ENCODE measurements around the gene RAB44. TPM values are rescaled to one million over a fixed set of nuclear protein-coding genes. Genes with fewer than 3 reads are reported as not detected.

RAB44 gene
- total and polyA plus RNA-seq, 12 donors, result 0.03 to 0.16 TPM; not detected in 10

GRCh38 chr6:36698196-36698595 lies 570 bp downstream of the RAB44 start:
- Histone ChIP-seq H3K9me3 (replicated peaks in 1 of 3) (no peaks in the 10 kb centered on the region), H3K27me3 (no peaks in the 10 kb centered on the region), H3K36me3 (replicated peaks in 1 of 2) (no peaks in the 10 kb centered on the region), H3K4me3 (no peak overlapping the region), H3K27ac (no peak overlapping the region), H3K4me1 (replicated peaks in 1 of 2) (no peaks in the 10 kb centered on the region)
- intact Hi-C loops (cut with DNase I), result no loop called here
- no peak for DNase-seq
- TF ChIP-seq, protein P1, sequence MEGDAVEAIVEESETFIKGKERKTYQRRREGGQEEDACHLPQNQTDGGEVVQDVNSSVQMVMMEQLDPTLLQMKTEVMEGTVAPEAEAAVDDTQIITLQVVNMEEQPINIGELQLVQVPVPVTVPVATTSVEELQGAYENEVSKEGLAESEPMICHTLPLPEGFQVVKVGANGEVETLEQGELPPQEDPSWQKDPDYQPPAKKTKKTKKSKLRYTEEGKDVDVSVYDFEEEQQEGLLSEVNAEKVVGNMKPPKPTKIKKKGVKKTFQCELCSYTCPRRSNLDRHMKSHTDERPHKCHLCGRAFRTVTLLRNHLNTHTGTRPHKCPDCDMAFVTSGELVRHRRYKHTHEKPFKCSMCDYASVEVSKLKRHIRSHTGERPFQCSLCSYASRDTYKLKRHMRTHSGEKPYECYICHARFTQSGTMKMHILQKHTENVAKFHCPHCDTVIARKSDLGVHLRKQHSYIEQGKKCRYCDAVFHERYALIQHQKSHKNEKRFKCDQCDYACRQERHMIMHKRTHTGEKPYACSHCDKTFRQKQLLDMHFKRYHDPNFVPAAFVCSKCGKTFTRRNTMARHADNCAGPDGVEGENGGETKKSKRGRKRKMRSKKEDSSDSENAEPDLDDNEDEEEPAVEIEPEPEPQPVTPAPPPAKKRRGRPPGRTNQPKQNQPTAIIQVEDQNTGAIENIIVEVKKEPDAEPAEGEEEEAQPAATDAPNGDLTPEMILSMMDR (IDR thresholded peaks at IDR 0.05), result no peak
- no peak for TF ChIP-seq POLR2A (IDR thresholded peaks at IDR 0.05)
- WGBS, 4 donors, result 82 to 89% (median 84%) methylated on average over 6 of the region's 6 CpGs

- H3K36me3 ChIP-seq (replicated peaks in 1 of 2), result no peaks in the 10 kb centered on the region
- WGBS, 4 donors, result 81 to 90% (median 86%) methylated on average over 7 to 8 of the region's 8 CpGs
- no peak overlapping the region for H3K27ac ChIP-seq
- no peaks in the 10 kb centered on the region for H3K4me1 ChIP-seq (replicated peaks in 1 of 2)
- no peak for DNase-seq
- no peak overlapping the region for H3K4me3 ChIP-seq
- intact Hi-C loops (cut with DNase I), result no loop called here
- H3K9me3 ChIP-seq (replicated peaks in 1 of 3), result no peaks in the 10 kb centered on the region
- TF ChIP-seq, protein P1 (IDR thresholded peaks at IDR 0.05), result no peak
- TF ChIP-seq POLR2A (IDR thresholded peaks at IDR 0.05), result no peak
- no peaks in the 10 kb centered on the region for H3K27me3 ChIP-seq
These were observed 1.2 kb downstream of the RAB44 start for GRCh38 chr6:36698871-36699271.

GRCh38 chr6:36699348-36699747 lies 1.7 kb downstream of the RAB44 start:
- DNase-seq, result peak in 1 of 7 donors; percentile 2
- Histone ChIP-seq H3K27ac (no peak overlapping the region), H3K36me3 (replicated peaks in 1 of 2) (no peaks in the 10 kb centered on the region), H3K4me1 (replicated peaks in 1 of 2) (no peaks in the 10 kb centered on the region), H3K4me3 (no peak overlapping the region), H3K9me3 (replicated peaks in 1 of 3) (no peaks in the 10 kb centered on the region), H3K27me3 (no peaks in the 10 kb centered on the region)
- WGBS, 4 donors, result 56 to 92% (median 74%) methylated on average over 5 to 7 of the region's 7 CpGs
- TF ChIP-seq, protein P1 (IDR thresholded peaks at IDR 0.05), result no peak
- TF ChIP-seq POLR2A (IDR thresholded peaks at IDR 0.05), result no peak
- intact Hi-C loops (cut with DNase I), result no loop called here

- no peak for DNase-seq
- no peaks in the 10 kb centered on the region for H3K36me3 ChIP-seq (replicated peaks in 1 of 2)
- 82 to 90% (median 90%) methylated on average over 7 of the region's 7 CpGs for WGBS, 4 donors
These were observed 2.6 kb downstream of the RAB44 start for GRCh38 chr6:36700071-36700812.

More at GRCh38 chr6:36700071-36700812, 2.6 kb downstream of the RAB44 start:
- no peaks in the 10 kb centered on the region for H3K9me3 ChIP-seq (replicated peaks in 1 of 3)
- no peaks in the 10 kb centered on the region for H3K4me1 ChIP-seq (replicated peaks in 1 of 2)
- no peaks in the 10 kb centered on the region for H3K27me3 ChIP-seq
- no peak overlapping the region for H3K4me3 ChIP-seq
- intact Hi-C loops (cut with DNase I), result no loop called here
- H3K27ac ChIP-seq, result no peak overlapping the region
- no peak for TF ChIP-seq POLR2A (IDR thresholded peaks at IDR 0.05)
- TF ChIP-seq, protein P1 (IDR thresholded peaks at IDR 0.05), result no peak

Data from adrenal gland (tissue), 12 donors.